Measurements from ENCODE around the gene GNAQ. TPM values are rescaled to one million over a fixed set of nuclear protein-coding genes. Genes with fewer than 3 reads are reported as not detected.

The GNAQ gene
- total RNA-seq, 4 donors from 2014 or later, result 64.0 to 80.4 (median 69.2) TPM

- 72% methylated on average over 1 of the region's 1 CpG for WGBS
These were observed 197.8 kb downstream of the GNAQ start for GRCh38 chr9:77833561-77834429.

GRCh38 chr9:77832639-77833038 is 199.0 kb downstream of the GNAQ start:
- TF ChIP-seq POLR2AphosphoS5 (IDR thresholded peaks at IDR 0.05) (peak; percentile 26 to 40), CTCF (IDR thresholded peaks at IDR 0.05) (no peak)
- Histone ChIP-seq H3K9me3 (no peaks in the 10 kb centered on the region), H3K4me3 (no peak overlapping the region), H3K27me3 (no peaks in the 10 kb centered on the region), H3K27ac (replicated peaks in 1 of 4) (no peak overlapping the region), H3K4me1 (peaks cover 4 to 40% (median 20%) of the 10 kb centered on the region in 4 donors), H3K36me3 (no peaks in the 10 kb centered on the region)
- no peak for DNase-seq (ENCODE audit: extremely low spot score)
- intact Hi-C loops (cut with DNase I), result loop anchor here (5.0 kb wide), 1 partner anchor 50 kb away; no protein-coding TSS in a partner anchor
- WGBS, result 54% methylated on average over 9 of the region's 9 CpGs

More at GRCh38 chr9:77833561-77834429, 197.8 kb downstream of the GNAQ start:
- DNase-seq (ENCODE audit: extremely low spot score), result no peak
- Histone ChIP-seq H3K27me3 (no peaks in the 10 kb centered on the region), H3K9me3 (no peaks in the 10 kb centered on the region), H3K36me3 (no peaks in the 10 kb centered on the region), H3K27ac (replicated peaks in 1 of 4) (no peak overlapping the region), H3K4me3 (no peak overlapping the region), H3K4me1 (peaks cover 4 to 40% (median 20%) of the 10 kb centered on the region in 4 donors)
- TF ChIP-seq CTCF (IDR thresholded peaks at IDR 0.05) (no peak), EP300 (IDR thresholded peaks at IDR 0.05) (no peak), POLR2A (IDR thresholded peaks at IDR 0.05; ENCODE audit: low read depth) (no peak), POLR2AphosphoS5 (IDR thresholded peaks at IDR 0.05) (no peak)
- intact Hi-C loops (cut with DNase I), result loop anchor here (5.0 kb wide), 1 partner anchor 51 kb away; no protein-coding TSS in a partner anchor

GRCh38 chr9:77831781-77832180 is 199.8 kb downstream of the GNAQ start:
- Histone ChIP-seq H3K9me3 (no peaks in the 10 kb centered on the region), H3K4me1 (peaks cover 10 to 40% (median 22%) of the 10 kb centered on the region in 4 donors), H3K27me3 (no peaks in the 10 kb centered on the region), H3K4me3 (no peak overlapping the region), H3K36me3 (no peaks in the 10 kb centered on the region), H3K27ac (replicated peaks in 1 of 4) (no peak overlapping the region)
- DNase-seq (ENCODE audit: extremely low spot score), result no peak
- TF ChIP-seq POLR2A (IDR thresholded peaks at IDR 0.05; ENCODE audit: low read depth), result no peak
- TF ChIP-seq POLR2AphosphoS5 (IDR thresholded peaks at IDR 0.05), result no peak
- WGBS, result 96% methylated on average over 1 of the region's 1 CpG
- intact Hi-C loops (cut with DNase I), result loop anchor here (5.0 kb wide), 1 partner anchor 49 kb away; no protein-coding TSS in a partner anchor

GRCh38 chr9:77830618-77831285 is 200.9 kb downstream of the GNAQ start:
- Histone ChIP-seq H3K27me3 (no peaks in the 10 kb centered on the region), H3K4me3 (no peak overlapping the region), H3K9me3 (no peaks in the 10 kb centered on the region), H3K27ac (replicated peaks in 1 of 4) (no peak overlapping the region), H3K4me1 (peaks cover 10 to 40% (median 27%) of the 10 kb centered on the region in 4 donors), H3K36me3 (no peaks in the 10 kb centered on the region)
- no peak for DNase-seq (ENCODE audit: extremely low spot score)
- TF ChIP-seq CTCF (IDR thresholded peaks at IDR 0.05) (no peak), EP300 (IDR thresholded peaks at IDR 0.05) (no peak), POLR2A (IDR thresholded peaks at IDR 0.05; ENCODE audit: low read depth) (no peak), POLR2AphosphoS5 (IDR thresholded peaks at IDR 0.05) (no peak)
- intact Hi-C loops (cut with DNase I), result loop anchor here (5.0 kb wide), 1 partner anchor 48 kb away; no protein-coding TSS in a partner anchor

- WGBS, result 87% methylated on average over 4 of the region's 4 CpGs
- no peaks in the 10 kb centered on the region for H3K27me3 ChIP-seq
- no peaks in the 10 kb centered on the region for H3K36me3 ChIP-seq
- DNase-seq (ENCODE audit: extremely low spot score), result no peak
- H3K4me3 ChIP-seq, result no peak overlapping the region
- H3K27ac ChIP-seq (replicated peaks in 1 of 4), result no peak overlapping the region
- no peaks in the 10 kb centered on the region for H3K9me3 ChIP-seq
- intact Hi-C loops (cut with DNase I), result no loop called here
- no peak for TF ChIP-seq EP300 (IDR thresholded peaks at IDR 0.05)
- no peak for TF ChIP-seq CTCF (IDR thresholded peaks at IDR 0.05)
- no peak for TF ChIP-seq POLR2A (IDR thresholded peaks at IDR 0.05; ENCODE audit: low read depth)
- TF ChIP-seq POLR2AphosphoS5 (IDR thresholded peaks at IDR 0.05), result no peak
- H3K4me1 ChIP-seq, result peaks cover 10 to 40% (median 27%) of the 10 kb centered on the region in 4 donors
These were observed 202.2 kb downstream of the GNAQ start for GRCh38 chr9:77829420-77829819.
